NCI-H226 (cell line): ENCODE results near the gene NETO2.
"Not testable (repeated sequence)": the region's sequence is repeated elsewhere in the genome, so short reads cannot be mapped to it uniquely, and the experiment has no call there.

Experiments used
- DNase-seq: peaks from one replicate; pipeline ENCODE4 v3.0.0-alpha.2; 2015

The NETO2 gene, protein sequence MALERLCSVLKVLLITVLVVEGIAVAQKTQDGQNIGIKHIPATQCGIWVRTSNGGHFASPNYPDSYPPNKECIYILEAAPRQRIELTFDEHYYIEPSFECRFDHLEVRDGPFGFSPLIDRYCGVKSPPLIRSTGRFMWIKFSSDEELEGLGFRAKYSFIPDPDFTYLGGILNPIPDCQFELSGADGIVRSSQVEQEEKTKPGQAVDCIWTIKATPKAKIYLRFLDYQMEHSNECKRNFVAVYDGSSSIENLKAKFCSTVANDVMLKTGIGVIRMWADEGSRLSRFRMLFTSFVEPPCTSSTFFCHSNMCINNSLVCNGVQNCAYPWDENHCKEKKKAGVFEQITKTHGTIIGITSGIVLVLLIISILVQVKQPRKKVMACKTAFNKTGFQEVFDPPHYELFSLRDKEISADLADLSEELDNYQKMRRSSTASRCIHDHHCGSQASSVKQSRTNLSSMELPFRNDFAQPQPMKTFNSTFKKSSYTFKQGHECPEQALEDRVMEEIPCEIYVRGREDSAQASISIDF

DNA sequence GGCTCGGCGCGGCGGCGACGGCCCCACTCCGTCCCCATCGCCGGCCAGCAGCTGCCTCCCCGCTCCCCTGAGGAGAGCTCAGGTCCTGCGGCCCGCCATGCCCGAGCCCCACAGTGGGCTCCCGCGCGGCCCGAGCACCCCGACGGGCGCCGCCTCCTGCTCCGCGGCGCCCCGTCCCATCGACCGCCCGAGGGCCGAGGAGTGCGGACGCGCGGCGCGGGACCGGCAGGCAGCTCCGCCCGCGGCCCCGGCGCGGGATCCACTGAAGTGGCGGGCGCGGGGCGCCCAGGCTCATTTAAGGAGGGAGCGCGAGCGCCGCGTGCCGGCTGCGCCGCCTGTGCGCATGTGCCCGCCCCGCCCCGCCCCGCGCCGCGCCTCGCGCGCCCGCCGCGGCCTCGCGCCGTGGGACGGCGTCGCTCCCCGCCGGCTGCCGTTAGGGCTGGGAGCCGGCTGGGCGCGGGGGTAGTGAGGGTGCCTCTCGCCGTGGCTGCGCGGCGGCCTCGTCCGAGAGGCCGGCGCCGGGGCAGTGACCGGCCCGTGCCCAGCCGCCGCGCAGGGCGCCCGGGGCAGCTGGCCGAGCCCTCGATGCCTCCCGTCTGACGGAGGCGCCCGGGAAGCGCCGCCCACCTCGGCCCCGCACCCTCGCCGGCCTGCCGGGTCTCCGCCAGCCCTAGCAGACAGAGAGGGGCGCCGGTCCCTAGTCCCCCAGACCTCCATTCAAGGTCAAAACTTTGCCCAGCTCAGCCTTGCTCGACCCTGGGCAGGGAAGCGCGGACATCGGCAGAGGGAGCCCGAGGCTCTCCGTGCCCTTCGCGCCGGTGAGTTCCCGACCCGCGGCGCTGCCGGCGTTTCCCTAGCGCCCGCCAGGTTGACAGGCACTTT is at the start of gene NETO2:
TSS of gene NETO2 (minus strand) at position 269 of the 882 bp plus-strand sequence. CDS start 333 bp downstream, outside the sequence.
- DNase-seq = peak; percentile 16

DNA sequence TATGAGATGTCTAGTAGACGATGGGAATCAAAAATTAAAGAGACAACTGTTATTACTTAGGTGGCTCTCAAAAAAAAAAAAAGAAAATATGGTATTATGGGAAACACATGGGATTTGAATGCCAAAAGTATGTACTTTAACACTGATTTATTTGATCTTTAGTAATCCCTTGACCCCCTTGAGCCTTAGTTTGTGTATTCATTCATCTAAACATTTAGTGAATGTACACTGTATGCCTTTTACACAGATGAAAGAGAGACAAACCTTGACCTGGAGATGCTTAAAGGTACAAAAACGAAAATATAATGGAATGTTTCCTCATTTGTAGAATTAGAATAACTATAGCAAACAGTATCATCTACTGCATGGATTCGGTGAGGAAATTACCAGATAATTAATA is 38.6 kb upstream of the NETO2 start:
- DNase-seq = no peak

DNA sequence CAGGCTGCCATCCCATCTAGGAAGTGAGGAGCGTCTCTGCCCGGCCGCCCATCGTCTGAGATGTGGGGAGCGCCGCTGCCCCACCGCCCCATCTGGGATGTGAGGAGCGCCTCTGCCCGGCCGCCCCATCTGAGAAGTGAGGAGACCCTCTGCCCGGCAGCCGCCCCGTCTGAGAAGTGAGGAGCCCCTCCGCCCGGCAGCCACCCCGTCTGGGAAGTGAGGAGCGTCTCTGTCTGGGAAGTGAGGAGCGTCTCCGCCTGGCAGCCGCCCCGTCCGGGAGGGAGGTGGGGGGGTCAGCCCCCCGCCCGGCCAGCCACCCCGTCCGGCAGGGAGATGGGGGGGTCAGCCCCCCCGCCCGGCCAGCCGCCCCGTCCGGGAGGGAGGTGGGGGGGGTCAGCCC is 37.3 kb upstream of the NETO2 start:
- DNase-seq = not testable (repeated sequence)

DNA sequence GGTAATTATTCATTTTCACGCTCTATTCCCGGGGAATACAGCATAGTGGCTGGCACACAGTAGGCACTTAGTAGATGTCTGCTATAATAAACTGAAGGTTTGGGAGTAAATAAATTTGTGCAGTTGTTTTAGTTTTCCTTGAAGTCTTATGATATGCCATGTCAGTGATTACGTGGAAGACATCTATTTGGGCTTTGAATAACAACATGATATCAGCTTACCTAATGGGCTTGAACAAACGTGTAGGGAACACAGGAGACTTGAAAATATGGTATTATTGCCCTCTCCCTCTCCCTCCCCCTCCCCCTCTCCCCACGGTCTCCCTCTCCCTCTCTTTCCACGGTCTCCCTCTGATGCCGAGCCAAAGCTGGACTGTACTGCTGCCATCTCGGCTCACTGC is 36.3 kb upstream of the NETO2 start:
- no peak for DNase-seq

DNA sequence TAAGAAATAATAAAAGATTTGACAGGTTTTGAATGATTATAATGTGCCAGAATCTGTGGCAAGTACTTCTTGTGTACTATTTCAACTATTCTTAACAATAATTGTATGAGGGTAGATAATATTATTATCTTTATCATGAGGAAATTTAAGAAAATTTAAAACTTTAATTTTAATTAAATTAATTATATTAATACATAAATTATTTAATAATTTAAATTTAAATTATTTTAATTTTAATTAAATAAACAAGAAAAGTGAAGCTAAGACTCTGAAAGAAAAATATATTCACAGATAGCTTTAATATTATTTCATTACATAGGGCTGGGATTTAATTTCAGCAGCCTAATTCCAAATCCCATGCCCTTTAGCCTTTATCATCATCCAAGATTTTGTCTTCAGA is 31.4 kb upstream of the NETO2 start:
- DNase-seq = no peak

DNA sequence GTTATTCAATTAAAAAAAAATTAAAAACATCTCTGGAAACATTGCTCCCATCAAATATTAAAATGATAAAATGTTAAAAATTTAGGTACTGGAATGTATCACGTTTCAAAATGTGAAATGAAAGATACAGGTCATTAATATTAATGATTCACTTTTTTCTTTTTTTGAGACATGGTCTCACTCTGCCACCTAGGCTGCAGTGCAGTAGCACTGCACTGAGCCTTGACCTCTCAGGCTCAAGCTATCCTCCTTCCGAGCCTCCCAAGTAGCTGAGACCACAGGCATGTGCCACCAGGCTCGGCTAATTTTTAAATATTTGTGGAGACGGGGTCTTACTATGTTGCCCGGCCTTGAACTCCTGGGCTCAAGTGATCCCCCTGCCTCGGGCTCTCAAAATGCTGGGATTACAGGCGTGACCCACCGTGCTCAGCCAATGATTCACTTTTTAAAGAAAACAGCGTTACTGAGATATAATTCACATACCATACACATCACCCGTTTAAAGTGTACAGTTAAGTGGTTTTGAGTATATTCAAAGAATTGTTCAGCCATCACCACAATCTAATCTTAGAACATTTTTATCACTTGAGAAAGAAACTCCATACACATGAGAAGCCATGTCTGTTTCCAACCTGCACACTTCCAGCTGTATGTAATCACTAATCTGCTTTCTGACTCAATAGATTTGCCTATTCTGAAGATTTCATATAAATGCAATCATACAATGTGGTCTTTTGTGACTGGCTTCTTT is 19.1 kb upstream of the NETO2 start:
- DNase-seq = no peak

DNA sequence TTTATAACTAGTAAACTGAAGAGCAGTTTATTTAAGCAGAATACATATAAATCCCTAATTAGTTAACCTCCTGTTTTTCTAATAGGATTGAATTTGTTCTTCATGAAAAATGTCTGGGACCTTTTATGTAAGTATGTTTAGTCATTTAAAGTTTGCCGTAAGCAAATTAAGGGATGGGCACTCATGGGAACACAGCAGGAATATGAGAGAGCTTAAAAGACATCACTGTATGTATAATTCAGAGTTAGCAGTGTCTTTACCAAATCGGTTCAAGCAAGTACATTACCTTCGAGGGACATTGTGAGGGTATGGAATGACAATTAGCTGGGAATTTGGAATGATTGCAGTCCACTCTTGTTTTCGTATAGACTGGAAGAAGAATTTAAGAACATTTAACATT is 17.7 kb upstream of the NETO2 start:
- DNase-seq = no peak

DNA sequence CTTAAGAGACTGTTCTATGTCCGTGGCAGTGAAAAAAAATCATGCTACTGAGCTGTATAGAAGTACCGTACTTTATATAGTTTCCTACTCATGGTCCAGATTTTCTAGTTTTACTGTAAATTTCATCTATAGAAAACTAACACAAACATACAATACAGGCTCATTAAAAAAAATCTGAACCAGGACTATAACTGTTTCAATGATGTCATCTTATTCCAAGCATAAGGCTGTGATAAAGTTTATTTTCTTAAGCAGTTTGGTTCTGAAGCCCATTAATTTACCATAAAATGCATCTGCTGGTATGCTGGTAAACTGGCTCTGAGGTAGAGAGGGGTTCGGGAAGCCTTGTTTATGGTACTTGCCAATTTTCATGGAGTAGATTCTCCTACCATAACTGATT is 16.7 kb upstream of the NETO2 start:
- no peak for DNase-seq

DNA sequence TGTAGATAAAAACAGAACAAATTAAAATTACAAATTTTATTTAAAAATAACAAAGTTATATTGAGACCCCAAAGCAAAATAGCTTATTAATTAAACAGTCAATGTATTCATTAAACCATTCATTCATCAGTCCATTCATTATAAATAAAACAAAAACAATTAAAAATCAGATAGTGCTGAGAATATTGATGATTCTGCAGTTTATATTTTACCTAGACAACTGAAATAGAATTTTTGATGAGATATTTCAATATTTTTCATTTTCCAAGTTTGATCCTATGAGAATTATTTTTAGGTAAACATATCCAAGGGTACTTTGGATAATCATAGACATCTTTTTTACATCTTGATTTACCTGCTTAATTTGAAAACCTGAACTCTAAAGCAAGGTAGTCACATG is 15.2 kb upstream of the NETO2 start:
- DNase-seq = no peak

DNA sequence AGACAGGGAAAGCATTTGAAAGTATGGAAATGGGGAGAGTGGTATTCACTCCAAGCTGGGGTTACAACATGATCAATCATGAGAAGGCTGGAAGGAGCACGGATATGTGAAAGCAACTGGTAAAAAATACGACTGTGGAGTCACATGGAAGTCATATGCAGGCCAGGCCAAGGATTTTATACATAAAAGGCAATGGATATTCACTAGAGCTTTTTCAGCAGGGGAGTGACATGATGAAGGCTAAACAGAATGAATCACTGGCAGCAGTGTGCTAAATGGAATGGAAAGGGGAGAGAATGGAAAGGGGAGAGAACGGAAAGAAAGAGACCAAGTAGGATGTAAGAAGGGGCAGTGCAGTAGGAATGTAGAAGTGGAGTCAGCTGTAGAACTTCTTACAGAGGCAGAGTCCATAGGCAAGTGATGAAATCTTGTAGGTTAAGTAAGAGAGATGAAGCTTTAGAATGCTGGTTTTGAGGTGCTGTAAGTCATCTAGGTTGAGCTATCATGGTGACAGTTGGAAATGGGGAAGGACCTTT is 13.0 kb upstream of the NETO2 start:
- no peak for DNase-seq

DNA sequence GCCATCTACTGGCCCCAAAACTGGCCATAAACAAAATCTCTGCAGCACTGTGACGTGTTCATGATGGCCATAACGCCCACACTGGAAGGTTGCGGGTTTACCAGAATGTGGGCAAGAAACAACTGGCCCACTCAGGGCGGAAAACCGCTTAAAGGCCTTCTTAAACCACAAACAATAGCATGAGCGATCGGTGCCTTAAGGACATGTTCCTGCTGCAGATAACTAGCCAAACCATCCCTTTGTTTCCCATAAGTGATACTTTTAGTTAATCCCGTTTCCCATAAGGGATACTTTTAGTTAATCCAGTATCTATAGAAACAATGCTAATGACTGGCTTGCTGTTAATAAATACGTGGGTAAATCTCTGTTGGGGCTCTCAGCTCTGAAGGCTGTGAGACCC is 8.8 kb upstream of the NETO2 start:
- DNase-seq = not testable (repeated sequence)

DNA sequence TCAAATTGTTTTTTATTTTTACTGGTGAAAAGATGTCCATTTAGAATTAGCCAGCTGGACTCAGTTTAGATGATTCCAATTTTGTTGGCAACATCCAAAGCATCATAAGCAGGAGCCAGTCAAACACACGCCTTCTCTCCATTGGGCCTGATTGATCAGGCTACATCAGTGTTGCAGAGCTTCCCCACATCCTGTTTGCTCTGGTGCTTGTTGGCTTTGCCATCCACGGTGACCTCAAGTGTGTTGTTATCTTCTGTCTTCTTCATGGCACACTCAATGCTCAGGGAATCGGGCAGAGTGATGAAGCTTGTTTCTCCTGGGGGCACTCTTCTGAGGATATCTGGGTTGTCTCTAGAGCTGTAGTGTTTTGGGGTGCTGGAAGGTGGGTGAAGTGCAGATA is 6.3 kb upstream of the NETO2 start:
- no peak for DNase-seq

DNA sequence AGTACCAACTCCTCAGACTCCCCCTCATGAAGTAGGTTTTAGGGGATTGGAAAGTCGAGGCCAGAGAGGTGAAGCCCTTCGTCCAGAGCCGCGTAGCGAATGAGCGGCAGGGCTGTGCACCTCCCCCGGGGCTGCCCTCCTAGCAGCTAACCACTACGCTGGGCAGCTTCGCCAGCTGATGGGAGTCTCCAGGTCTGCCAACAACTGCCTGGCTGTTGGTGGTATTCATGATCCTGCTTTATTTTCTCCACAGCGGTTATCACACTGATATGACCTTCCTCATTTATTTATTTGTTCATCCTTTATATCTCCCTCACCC is 773 bp upstream of the NETO2 start:
- DNase-seq = no peak

DNA sequence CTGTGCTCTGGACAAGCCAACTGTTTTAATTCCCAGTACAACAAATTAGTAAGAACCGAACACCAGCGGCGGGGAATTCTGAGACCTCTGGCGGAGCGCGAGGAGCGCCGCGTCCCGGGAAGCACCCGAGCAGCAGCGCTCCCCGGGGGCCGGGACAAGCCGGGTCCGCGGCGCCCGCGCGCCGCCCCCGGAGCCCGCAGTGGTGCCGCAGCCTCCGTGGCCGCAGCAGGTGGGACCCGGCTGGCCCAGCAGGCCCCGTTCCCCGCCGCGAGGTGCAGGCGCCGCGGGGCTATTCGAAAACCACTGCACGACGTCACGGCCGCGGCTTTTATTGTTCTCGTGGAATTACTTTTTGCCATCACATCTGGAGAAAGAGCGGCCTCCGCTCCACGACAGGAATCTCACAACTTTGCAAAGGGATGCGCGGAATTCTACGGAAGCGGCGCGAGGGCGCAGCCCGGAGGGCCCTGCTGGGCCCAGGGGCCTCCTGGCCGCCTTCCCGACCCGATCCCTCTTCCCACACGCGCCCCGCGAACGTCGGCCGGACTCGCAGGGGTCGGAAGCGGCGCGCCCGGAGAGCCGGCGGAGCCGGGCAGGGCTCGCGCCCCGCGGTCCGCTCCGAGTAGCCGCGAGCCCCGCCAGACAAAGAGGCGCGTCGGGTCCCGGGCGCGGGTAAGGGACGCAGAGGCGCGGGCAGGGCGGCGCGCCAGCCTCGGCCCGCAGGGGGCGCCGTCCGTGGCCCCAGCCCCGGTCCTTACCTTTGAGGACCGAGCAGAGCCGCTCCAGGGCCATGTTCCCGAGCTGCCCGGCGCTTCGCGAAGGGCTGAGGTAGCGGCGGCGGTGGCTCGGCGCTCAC is 696 bp downstream of the NETO2 start:
- peak; percentile 41 for DNase-seq

DNA sequence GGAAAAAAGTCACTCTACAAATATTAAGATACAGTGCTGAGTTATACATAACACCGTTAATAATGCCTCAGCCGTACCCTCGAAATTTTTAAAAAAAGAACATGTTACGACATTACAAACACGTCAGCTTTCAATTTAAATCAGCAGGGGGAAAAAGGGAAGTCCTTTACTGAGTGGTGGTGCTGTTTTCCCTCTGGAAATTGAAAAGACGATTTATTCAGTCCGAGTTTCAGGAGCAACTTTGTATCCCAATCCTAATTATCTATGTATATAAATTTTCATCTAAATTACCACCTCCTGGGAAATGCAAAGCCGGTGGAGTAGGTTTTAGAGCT is 1.3 kb downstream of the NETO2 start:
- DNase-seq = no peak

DNA sequence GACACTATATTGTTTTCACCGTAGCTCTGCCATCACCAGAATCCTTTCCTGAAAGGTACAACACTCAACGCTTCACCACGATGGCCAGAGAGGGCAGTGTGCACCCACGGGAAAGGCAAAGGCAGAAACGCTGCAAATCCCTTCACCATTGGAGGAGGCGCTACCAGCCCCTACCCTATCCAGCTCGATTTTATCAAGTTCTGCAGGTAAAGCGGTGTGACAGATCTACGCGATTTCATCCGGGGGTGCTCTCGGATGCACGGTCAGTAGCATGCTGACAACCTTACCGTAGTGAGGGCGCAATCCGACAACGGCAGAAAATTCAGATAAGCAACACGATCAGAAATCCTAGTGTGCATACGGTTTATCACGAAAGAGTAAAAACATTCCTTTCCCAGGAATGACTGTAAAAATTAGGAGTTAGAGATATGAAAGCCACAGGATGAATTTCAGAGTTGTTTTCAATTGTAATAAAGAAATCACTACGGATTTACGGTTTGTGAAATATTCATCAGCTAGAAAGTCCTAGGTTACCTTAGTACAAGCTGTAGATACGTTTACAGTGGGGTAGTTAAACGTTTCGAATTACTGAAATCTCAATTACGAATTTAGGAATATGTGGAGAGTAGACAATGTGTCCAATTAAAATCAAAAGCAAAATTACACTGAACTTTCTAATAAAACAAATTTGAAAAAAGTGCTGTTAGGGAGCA is 1.8 kb downstream of the NETO2 start:
- DNase-seq = peak; percentile 71

DNA sequence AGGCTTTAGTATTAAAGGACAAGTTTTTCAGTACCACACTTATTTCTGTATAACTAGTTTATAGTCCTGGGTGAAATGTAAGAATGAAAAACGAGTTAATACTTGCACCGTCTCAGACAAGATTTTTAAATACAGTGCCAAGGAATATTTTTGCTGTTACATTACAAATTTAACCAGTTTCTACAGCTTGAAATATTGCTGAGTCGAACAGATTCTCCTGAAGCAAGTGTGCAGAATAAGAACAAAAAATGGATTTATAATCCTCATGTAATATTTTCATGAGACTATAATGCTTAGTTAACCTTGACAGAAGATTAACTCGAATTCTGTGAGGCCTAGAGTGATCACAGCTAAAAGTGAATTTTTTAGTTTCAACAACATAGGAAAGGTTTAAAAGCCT is 3.1 kb downstream of the NETO2 start:
- DNase-seq = no peak

DNA sequence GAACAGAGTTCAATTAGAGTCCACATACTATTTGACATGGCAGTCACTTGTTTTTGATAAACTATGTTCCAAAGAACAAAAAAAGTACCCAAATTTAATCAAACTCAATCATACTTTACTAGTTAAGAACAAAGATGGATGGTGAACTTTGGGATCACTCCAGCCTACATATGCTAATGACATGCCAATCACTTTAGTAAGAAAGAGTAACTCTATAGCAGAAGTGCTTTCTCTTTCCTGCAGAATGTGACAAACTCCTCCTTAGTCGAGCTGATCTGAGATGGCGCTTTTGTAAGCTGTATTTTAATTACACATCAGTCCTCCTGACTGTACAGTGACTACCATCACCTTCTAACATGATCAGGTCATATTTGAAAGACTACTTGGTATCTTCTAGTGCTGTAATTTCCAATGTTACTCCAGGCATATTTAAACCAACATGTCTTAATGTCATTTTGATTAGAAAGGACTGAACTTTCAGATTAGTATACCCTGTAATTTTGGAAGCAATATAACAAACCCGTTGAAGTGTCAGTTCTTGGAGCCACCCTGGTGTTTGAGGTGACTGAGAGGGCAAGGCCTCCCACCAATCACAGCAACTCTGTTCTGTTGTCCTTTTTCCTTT is 4.1 kb downstream of the NETO2 start:
- DNase-seq = no peak

DNA sequence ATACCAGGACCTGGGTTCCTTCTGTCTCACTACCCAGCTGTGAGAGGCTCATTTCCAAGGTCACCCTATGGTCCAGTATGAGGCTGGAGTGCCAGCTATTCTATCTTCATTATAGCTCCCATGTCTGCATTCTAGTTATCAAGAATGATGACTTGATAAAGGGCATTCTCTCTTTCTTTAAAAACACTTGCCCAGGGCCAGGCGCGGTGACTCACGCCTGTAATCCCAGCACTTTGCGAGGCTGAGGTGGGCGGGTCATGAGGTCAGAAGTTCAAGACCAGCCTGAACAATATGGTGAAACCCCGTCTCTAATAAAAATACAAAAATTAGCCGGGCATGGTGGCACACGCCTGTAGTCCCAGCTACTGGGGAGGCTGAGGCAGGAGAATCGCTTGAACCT is 5.8 kb downstream of the NETO2 start:
- DNase-seq = peak; percentile 60

DNA sequence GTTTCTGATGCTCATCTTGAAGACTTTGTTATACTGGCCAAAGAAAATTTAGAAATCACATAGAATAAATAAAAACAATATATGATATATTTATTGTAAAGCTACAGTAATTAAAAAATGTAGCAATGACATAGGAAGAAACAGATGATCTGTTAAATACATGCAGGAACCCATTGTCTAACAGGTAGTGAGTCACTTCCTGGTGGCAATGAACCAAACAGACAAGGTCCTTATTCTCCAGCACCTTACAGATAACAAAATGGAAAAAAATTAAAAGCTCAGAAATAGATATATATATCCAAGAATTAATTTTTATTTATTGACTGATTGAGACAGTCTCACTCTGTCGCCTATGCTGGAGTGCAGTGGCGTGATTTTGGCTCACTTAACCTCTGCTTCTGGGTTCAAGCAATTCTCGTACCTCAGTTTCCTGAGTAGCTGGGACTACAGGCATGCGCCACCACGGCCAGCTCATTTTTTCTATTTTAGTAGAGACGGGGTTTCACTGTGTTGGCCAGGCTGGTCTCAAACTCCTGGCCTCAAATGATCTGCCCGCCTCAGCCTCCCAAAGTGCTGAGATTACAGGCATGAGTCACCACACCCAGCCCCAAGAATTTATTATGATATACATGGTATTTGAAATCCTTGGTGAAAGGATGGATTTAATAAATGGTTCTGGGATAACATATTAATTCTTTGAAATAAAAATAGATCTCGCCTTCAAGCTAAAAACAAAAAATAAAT is 7.5 kb downstream of the NETO2 start:
- DNase-seq = peak; percentile 54
